ENCODE measurements around the gene CCNA1. TPM values are rescaled to one million over a fixed set of nuclear protein-coding genes. Genes with fewer than 3 reads are reported as not detected.

CCNA1 gene
- total RNA-seq, 1 experiment from 2014 or later: not detected

- BruUV-seq (replicated peaks): no TSS peak
- H3K9me2 ChIP-seq (ENCODE audit: insufficient read depth): no peaks in the 10 kb centered on the region
- DNase-seq (ENCODE audit: low read depth, low spot score): no peak
- H3K27ac ChIP-seq (ENCODE audit: low read depth, low read length): no peak overlapping the region
- no peaks in the 10 kb centered on the region for H4K20me1 ChIP-seq (ENCODE audit: insufficient read depth)
- ChIA-PET CTCF (no interaction called here), RAD21 (ENCODE audit: low non-redundant PET in 1 of 2, low total read pairs in 2 of 2, uncharacterized antibody in 2 of 2, unreplicated experiment in 2 of 2) (no interaction called here), POLR2A (no interaction called here)
- no peaks in the 10 kb centered on the region for H3K79me2 ChIP-seq (ENCODE audit: insufficient read depth, low read length)
- no peak for TF ChIP-seq RAD21 (IDR thresholded peaks at IDR 0.05; ENCODE audit: low read depth)
- TF ChIP-seq EZH2phosphoT487 (IDR thresholded peaks at IDR 0.05; ENCODE audit: borderline replicate concordance): no peak
- TF ChIP-seq EZH2 (IDR thresholded peaks at IDR 0.05): no peak
- no peak for TF ChIP-seq YY1 (IDR thresholded peaks at IDR 0.05; ENCODE audit: extremely low read depth, insufficient replicate concordance, low read depth, low read length)
- TF ChIP-seq EGR1 (IDR thresholded peaks at IDR 0.05; ENCODE audit: low read depth): no peak
- TF ChIP-seq ELF1 (IDR thresholded peaks at IDR 0.05; ENCODE audit: borderline replicate concordance, low read depth): no peak
- no peak for TF ChIP-seq SP1 (IDR thresholded peaks at IDR 0.05; ENCODE audit: low read depth)
- H3K36me3 ChIP-seq (ENCODE audit: control insufficient read depth in 1 of 2, insufficient read depth in 2 of 2, low read length in 2 of 2): no peaks in the 10 kb centered on the region
- no peaks in the 10 kb centered on the region for H3K27me3 ChIP-seq (ENCODE audit: insufficient read depth, low read length)
- intact Hi-C loops (cut with micrococcal nuclease): no loop called here
- no peak overlapping the region for H2AFZ ChIP-seq (ENCODE audit: low read depth, low read length, poor library complexity, severe bottlenecking)
- no peak overlapping the region for H3K4me2 ChIP-seq (ENCODE audit: low read length)
- H3K9ac ChIP-seq (ENCODE audit: low read length): no peak overlapping the region
- peaks cover 0 to 4% of the 10 kb centered on the region in 2 experiments; a peak in 1 of 4 replicates for H3K9me3 ChIP-seq (ENCODE audit: control insufficient read depth in 1 of 2, insufficient read depth in 1 of 2, low read depth in 1 of 2, low read length in 2 of 2)
- ATAC-seq: no peak
- H3K4me3 ChIP-seq (replicated peaks in 1 of 2; ENCODE audit: low read depth in 1 of 2, low read length in 2 of 2): no peak overlapping the region
- H3K4me1 ChIP-seq (ENCODE audit: control insufficient read depth in 1 of 2, insufficient read depth in 2 of 2, low read length in 2 of 2): no peaks in the 10 kb centered on the region
Measured at GRCh38 chr13:36476661-36477060, 44.4 kb downstream of the CCNA1 start.

- ATAC-seq (no peak), DNase-seq (ENCODE audit: low read depth, low spot score) (no peak)
- ChIA-PET POLR2A (no interaction called here), CTCF (no interaction called here), RAD21 (ENCODE audit: low non-redundant PET in 1 of 2, low total read pairs in 2 of 2, uncharacterized antibody in 2 of 2, unreplicated experiment in 2 of 2) (no interaction called here)
- Histone ChIP-seq H2AFZ (ENCODE audit: low read depth, low read length, poor library complexity, severe bottlenecking) (no peak overlapping the region), H3K36me3 (ENCODE audit: control insufficient read depth in 1 of 2, insufficient read depth in 2 of 2, low read length in 2 of 2) (no peaks in the 10 kb centered on the region), H3K27ac (ENCODE audit: low read depth, low read length) (no peak overlapping the region), H3K27me3 (ENCODE audit: insufficient read depth, low read length) (no peaks in the 10 kb centered on the region), H3K9me3 (ENCODE audit: control insufficient read depth in 1 of 2, insufficient read depth in 1 of 2, low read depth in 1 of 2, low read length in 2 of 2) (peaks cover 0 to 2% of the 10 kb centered on the region in 2 experiments; a peak in 2 of 4 replicates), H4K20me1 (ENCODE audit: insufficient read depth) (no peaks in the 10 kb centered on the region; the same call in 1 of the 2 replicates), H3K79me2 (ENCODE audit: insufficient read depth, low read length) (no peaks in the 10 kb centered on the region), H3K9ac (ENCODE audit: low read length) (no peak overlapping the region), H3K4me2 (ENCODE audit: low read length) (no peak overlapping the region), H3K9me2 (ENCODE audit: insufficient read depth) (no peaks in the 10 kb centered on the region), H3K4me1 (ENCODE audit: control insufficient read depth in 1 of 2, insufficient read depth in 2 of 2, low read length in 2 of 2) (no peaks in the 10 kb centered on the region), H3K4me3 (replicated peaks in 1 of 2; ENCODE audit: low read depth in 1 of 2, low read length in 2 of 2) (no peak overlapping the region)
- intact Hi-C loops (cut with micrococcal nuclease): no loop called here
- BruUV-seq (replicated peaks): no TSS peak
- TF ChIP-seq TCF7L2 (IDR thresholded peaks at IDR 0.05; ENCODE audit: borderline replicate concordance, extremely low read depth, insufficient read depth, insufficient read length) (no peak), SRF (IDR thresholded peaks at IDR 0.05; ENCODE audit: low read depth) (no peak), ZNF274 (IDR thresholded peaks at IDR 0.05; ENCODE audit: low read depth, low read length) (no peak), ZFX (IDR thresholded peaks at IDR 0.05) (no peak), CBX3 (IDR thresholded peaks at IDR 0.05; ENCODE audit: low read depth) (no peak), JUND (IDR thresholded peaks at IDR 0.05) (no peak), CTCF (IDR thresholded peaks at IDR 0.05 in 2 of 3, conservative IDR thresholded peaks at IDR 0.05 in 1 of 3; ENCODE audit: borderline replicate concordance in 1 of 3, insufficient read depth in 1 of 3, low read depth in 2 of 3, low read length in 2 of 3) (no peak), EGR1 (IDR thresholded peaks at IDR 0.05; ENCODE audit: low read depth) (no peak), YY1 (IDR thresholded peaks at IDR 0.05; ENCODE audit: extremely low read depth, insufficient replicate concordance, low read depth, low read length) (no peak), SP1 (IDR thresholded peaks at IDR 0.05; ENCODE audit: low read depth) (no peak), FOSL1 (IDR thresholded peaks at IDR 0.05; ENCODE audit: low read depth) (no peak), MAX (IDR thresholded peaks at IDR 0.05) (no peak)
Measured at GRCh38 chr13:36480726-36481427, 48.6 kb downstream of the CCNA1 start.
